Measurements from ENCODE around the gene YWHAH. TPM values are rescaled to one million over a fixed set of nuclear protein-coding genes. Genes with fewer than 3 reads are reported as not detected.

Gene YWHAH
- total and polyA plus RNA-seq, 9 of the 15 experiments (the other 6 are each of a cell fraction or from before 2014, with no cell fraction given), result 32.0 to 177 (median 114) TPM

- TF ChIP-seq, protein P1, sequence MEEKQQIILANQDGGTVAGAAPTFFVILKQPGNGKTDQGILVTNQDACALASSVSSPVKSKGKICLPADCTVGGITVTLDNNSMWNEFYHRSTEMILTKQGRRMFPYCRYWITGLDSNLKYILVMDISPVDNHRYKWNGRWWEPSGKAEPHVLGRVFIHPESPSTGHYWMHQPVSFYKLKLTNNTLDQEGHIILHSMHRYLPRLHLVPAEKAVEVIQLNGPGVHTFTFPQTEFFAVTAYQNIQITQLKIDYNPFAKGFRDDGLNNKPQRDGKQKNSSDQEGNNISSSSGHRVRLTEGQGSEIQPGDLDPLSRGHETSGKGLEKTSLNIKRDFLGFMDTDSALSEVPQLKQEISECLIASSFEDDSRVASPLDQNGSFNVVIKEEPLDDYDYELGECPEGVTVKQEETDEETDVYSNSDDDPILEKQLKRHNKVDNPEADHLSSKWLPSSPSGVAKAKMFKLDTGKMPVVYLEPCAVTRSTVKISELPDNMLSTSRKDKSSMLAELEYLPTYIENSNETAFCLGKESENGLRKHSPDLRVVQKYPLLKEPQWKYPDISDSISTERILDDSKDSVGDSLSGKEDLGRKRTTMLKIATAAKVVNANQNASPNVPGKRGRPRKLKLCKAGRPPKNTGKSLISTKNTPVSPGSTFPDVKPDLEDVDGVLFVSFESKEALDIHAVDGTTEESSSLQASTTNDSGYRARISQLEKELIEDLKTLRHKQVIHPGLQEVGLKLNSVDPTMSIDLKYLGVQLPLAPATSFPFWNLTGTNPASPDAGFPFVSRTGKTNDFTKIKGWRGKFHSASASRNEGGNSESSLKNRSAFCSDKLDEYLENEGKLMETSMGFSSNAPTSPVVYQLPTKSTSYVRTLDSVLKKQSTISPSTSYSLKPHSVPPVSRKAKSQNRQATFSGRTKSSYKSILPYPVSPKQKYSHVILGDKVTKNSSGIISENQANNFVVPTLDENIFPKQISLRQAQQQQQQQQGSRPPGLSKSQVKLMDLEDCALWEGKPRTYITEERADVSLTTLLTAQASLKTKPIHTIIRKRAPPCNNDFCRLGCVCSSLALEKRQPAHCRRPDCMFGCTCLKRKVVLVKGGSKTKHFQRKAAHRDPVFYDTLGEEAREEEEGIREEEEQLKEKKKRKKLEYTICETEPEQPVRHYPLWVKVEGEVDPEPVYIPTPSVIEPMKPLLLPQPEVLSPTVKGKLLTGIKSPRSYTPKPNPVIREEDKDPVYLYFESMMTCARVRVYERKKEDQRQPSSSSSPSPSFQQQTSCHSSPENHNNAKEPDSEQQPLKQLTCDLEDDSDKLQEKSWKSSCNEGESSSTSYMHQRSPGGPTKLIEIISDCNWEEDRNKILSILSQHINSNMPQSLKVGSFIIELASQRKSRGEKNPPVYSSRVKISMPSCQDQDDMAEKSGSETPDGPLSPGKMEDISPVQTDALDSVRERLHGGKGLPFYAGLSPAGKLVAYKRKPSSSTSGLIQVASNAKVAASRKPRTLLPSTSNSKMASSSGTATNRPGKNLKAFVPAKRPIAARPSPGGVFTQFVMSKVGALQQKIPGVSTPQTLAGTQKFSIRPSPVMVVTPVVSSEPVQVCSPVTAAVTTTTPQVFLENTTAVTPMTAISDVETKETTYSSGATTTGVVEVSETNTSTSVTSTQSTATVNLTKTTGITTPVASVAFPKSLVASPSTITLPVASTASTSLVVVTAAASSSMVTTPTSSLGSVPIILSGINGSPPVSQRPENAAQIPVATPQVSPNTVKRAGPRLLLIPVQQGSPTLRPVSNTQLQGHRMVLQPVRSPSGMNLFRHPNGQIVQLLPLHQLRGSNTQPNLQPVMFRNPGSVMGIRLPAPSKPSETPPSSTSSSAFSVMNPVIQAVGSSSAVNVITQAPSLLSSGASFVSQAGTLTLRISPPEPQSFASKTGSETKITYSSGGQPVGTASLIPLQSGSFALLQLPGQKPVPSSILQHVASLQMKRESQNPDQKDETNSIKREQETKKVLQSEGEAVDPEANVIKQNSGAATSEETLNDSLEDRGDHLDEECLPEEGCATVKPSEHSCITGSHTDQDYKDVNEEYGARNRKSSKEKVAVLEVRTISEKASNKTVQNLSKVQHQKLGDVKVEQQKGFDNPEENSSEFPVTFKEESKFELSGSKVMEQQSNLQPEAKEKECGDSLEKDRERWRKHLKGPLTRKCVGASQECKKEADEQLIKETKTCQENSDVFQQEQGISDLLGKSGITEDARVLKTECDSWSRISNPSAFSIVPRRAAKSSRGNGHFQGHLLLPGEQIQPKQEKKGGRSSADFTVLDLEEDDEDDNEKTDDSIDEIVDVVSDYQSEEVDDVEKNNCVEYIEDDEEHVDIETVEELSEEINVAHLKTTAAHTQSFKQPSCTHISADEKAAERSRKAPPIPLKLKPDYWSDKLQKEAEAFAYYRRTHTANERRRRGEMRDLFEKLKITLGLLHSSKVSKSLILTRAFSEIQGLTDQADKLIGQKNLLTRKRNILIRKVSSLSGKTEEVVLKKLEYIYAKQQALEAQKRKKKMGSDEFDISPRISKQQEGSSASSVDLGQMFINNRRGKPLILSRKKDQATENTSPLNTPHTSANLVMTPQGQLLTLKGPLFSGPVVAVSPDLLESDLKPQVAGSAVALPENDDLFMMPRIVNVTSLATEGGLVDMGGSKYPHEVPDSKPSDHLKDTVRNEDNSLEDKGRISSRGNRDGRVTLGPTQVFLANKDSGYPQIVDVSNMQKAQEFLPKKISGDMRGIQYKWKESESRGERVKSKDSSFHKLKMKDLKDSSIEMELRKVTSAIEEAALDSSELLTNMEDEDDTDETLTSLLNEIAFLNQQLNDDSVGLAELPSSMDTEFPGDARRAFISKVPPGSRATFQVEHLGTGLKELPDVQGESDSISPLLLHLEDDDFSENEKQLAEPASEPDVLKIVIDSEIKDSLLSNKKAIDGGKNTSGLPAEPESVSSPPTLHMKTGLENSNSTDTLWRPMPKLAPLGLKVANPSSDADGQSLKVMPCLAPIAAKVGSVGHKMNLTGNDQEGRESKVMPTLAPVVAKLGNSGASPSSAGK (IDR thresholded peaks at IDR 0.05), result peak; percentile 88
- TF ChIP-seq ATF7 (IDR thresholded peaks at IDR 0.05), result peak; percentile 99
- TF ChIP-seq ATF1 (CRISPR knock-in tag; IDR thresholded peaks at IDR 0.05), result no peak
- peak; percentile 59; the same call in 1 of the 2 replicates for TF ChIP-seq ATF1 (tag; IDR thresholded peaks at IDR 0.05)
- TF ChIP-seq EP300 (IDR thresholded peaks at IDR 0.05; ENCODE audit: low read length), result peak; percentile 26
Observed at GRCh38 chr22:31943978-31944699, at the start of gene YWHAH (continued).
